Kidney glomerular epithelial cell (primary cell): ENCODE measurements around the gene ZNF532.

Experiments used
- DNase-seq: peaks from one replicate; lab custom pipeline; 2025; lab: John Stamatoyannopoulos, UW

The ZNF532 gene

GRCh38 chr18:58867281-58867961 lies 2.7 kb downstream of the ZNF532 start:
- DNase-seq: no peak

GRCh38 chr18:58868440-58868839 lies 3.8 kb downstream of the ZNF532 start:
- DNase-seq: no peak

GRCh38 chr18:58870130-58870529 lies 5.5 kb downstream of the ZNF532 start:
- DNase-seq: no peak

GRCh38 chr18:58870621-58871020 lies 5.9 kb downstream of the ZNF532 start:
- no peak for DNase-seq

- no peak for DNase-seq
These were observed 7.1 kb downstream of the ZNF532 start for GRCh38 chr18:58871514-58872420.

- DNase-seq: no peak
These were observed 14.0 kb downstream of the ZNF532 start for GRCh38 chr18:58878640-58879039.

GRCh38 chr18:58881477-58881876 lies 16.8 kb downstream of the ZNF532 start:
- DNase-seq: no peak

GRCh38 chr18:58882044-58882443 lies 17.4 kb downstream of the ZNF532 start:
- DNase-seq: no peak

GRCh38 chr18:58882686-58883085 lies 18.0 kb downstream of the ZNF532 start:
- no peak for DNase-seq

- no peak for DNase-seq
These were observed 20.0 kb downstream of the ZNF532 start for GRCh38 chr18:58884680-58885079.

GRCh38 chr18:58886431-58886830 lies 21.8 kb downstream of the ZNF532 start:
- DNase-seq: no peak

- DNase-seq: no peak
These were observed 22.4 kb downstream of the ZNF532 start for GRCh38 chr18:58886864-58887612.

GRCh38 chr18:58887613-58887963 lies 22.9 kb downstream of the ZNF532 start:
- no peak for DNase-seq

GRCh38 chr18:58891776-58892175 lies 27.1 kb downstream of the ZNF532 start:
- no peak for DNase-seq

- DNase-seq: no peak
These were observed 27.8 kb downstream of the ZNF532 start for GRCh38 chr18:58892488-58892887.

- no peak for DNase-seq
These were observed 28.9 kb downstream of the ZNF532 start for GRCh38 chr18:58893388-58894099.

GRCh38 chr18:58894930-58895329 lies 30.3 kb downstream of the ZNF532 start:
- DNase-seq: no peak

- no peak for DNase-seq
These were observed 30.7 kb downstream of the ZNF532 start for GRCh38 chr18:58895385-58895784.

- no peak for DNase-seq
These were observed 31.6 kb downstream of the ZNF532 start for GRCh38 chr18:58896268-58896667.

- DNase-seq: no peak
These were observed 32.2 kb downstream of the ZNF532 start for GRCh38 chr18:58896734-58897508.
